HG03039 (cell line): ENCODE data around the gene BMAL1.
A peak's percentile ranks its signal among the peaks of the same experiment; 100 is the strongest.

Experiments used
- ATAC-seq: cut with Tn5 transposase; IDR thresholded peaks from one replicate; pipeline ENCODE4 v1.9.1; 2021; ENCODE audit warnings: mild to moderate bottlenecking, moderate library complexity; ENCODE audit not compliant: unreplicated experiment

The BMAL1 gene

GRCh38 chr11:13338427-13339069 is 61.0 kb downstream of the BMAL1 start:
- no peak for ATAC-seq

- no peak for ATAC-seq
Observed at GRCh38 chr11:13339195-13340153, 61.9 kb downstream of the BMAL1 start.

GRCh38 chr11:13341026-13341425 is 63.4 kb downstream of the BMAL1 start:
- ATAC-seq, result no peak

- ATAC-seq, result no peak
Observed at GRCh38 chr11:13343067-13343466, 65.5 kb downstream of the BMAL1 start.

- no peak for ATAC-seq
Observed at GRCh38 chr11:13343931-13344717, 66.5 kb downstream of the BMAL1 start.

GRCh38 chr11:13344818-13345217 is 67.2 kb downstream of the BMAL1 start:
- ATAC-seq, result no peak

GRCh38 chr11:13346470-13346869 is 68.9 kb downstream of the BMAL1 start:
- ATAC-seq, result no peak

- no peak for ATAC-seq
Observed at GRCh38 chr11:13347901-13348300, 70.3 kb downstream of the BMAL1 start.

GRCh38 chr11:13348305-13348704 is 70.7 kb downstream of the BMAL1 start:
- peak; percentile 45 for ATAC-seq

- no peak for ATAC-seq
Observed at GRCh38 chr11:13349046-13349445, 71.5 kb downstream of the BMAL1 start.

- no peak for ATAC-seq
Observed at GRCh38 chr11:13349581-13349980, 72.0 kb downstream of the BMAL1 start.

GRCh38 chr11:13352711-13353110 is 75.1 kb downstream of the BMAL1 start:
- ATAC-seq, result no peak

- ATAC-seq, result no peak
Observed at GRCh38 chr11:13354335-13354734, 76.7 kb downstream of the BMAL1 start.

GRCh38 chr11:13355191-13355590 is 77.6 kb downstream of the BMAL1 start:
- ATAC-seq, result no peak

- no peak for ATAC-seq
Observed at GRCh38 chr11:13357232-13357631, 79.6 kb downstream of the BMAL1 start.

GRCh38 chr11:13358596-13359270 is 81.1 kb downstream of the BMAL1 start:
- no peak for ATAC-seq

- no peak for ATAC-seq
Observed at GRCh38 chr11:13362596-13363109, 85.1 kb downstream of the BMAL1 start.

GRCh38 chr11:13364388-13364787 is 86.8 kb downstream of the BMAL1 start:
- ATAC-seq, result no peak

GRCh38 chr11:13366266-13367026 is 88.9 kb downstream of the BMAL1 start:
- ATAC-seq, result no peak

- ATAC-seq, result no peak
Observed at GRCh38 chr11:13367115-13367514, 89.5 kb downstream of the BMAL1 start.
